ENCODE data around the gene STK32A. TPM values are rescaled to one million over a fixed set of nuclear protein-coding genes. Genes with fewer than 3 reads are reported as not detected.

STK32A gene
- polyA plus RNA-seq, 1 donor (not counting 4 experiments of a cell fraction or from before 2014, with no cell fraction given) = 0.01 TPM

- dilution Hi-C loops (cut with MboI; ENCODE audit: extremely low pct_ligation_motif_present, low sequenced_read_pairs) = no loop called here
- Histone ChIP-seq H3K4me1 (ENCODE audit: control insufficient read depth, extremely low read depth, insufficient read depth, low read length) (no peaks in the 10 kb centered on the region), H3K9me3 (ENCODE audit: control insufficient read depth, low read depth, low read length) (no peaks in the 10 kb centered on the region), H3K9me1 (ENCODE audit: control insufficient read depth, extremely low read depth, insufficient read depth, low read length) (no peaks in the 10 kb centered on the region), H2AFZ (ENCODE audit: control insufficient read depth, low read length) (no peak overlapping the region), H3K9ac (ENCODE audit: control insufficient read depth, extremely low read depth, insufficient read depth, low read length) (no peak overlapping the region), H3K4me3 (ENCODE audit: control insufficient read depth in 2 of 3, extremely low read depth in 1 of 3, insufficient read depth in 2 of 3, low read depth in 1 of 3, low read length in 3 of 3) (no peak overlapping the region), H3K4me2 (ENCODE audit: control insufficient read depth, extremely low read depth, insufficient read depth, low read depth, low read length) (no peak overlapping the region), H4K20me1 (ENCODE audit: control insufficient read depth, extremely low read depth, insufficient read depth, low read length) (no peaks in the 10 kb centered on the region), H3K36me3 (ENCODE audit: control insufficient read depth in 2 of 2, extremely low read depth in 1 of 2, insufficient read depth in 2 of 2, low read length in 2 of 2) (no peaks in the 10 kb centered on the region), H3K79me2 (ENCODE audit: control insufficient read depth, insufficient read depth, low read length) (no peaks in the 10 kb centered on the region), H3K27me3 (ENCODE audit: control insufficient read depth, extremely low read depth, insufficient read depth, low read length) (no peaks in the 10 kb centered on the region), H3K27ac (ENCODE audit: control insufficient read depth, insufficient read depth, low read length) (no peak overlapping the region)
- no peak for TF ChIP-seq EZH2 (IDR thresholded peaks at IDR 0.05; ENCODE audit: low read length)
- no peak for TF ChIP-seq CTCF (optimal IDR thresholded peaks at IDR 0.05 in 1 of 3, IDR thresholded peaks at IDR 0.05 in 1 of 3, conservative IDR thresholded peaks at IDR 0.05 in 1 of 3; ENCODE audit: extremely low read depth in 1 of 3, insufficient read depth in 2 of 3, low read length in 3 of 3)
- FAIRE-seq (no peak), DNase-seq (ENCODE audit: low read depth, low spot score) (no peak)
Observed at GRCh38 chr5:147321569-147321968, 86.7 kb downstream of the STK32A start.

GRCh38 chr5:147327421-147327820, 92.6 kb downstream of the STK32A start:
- no peak overlapping the region for H3K9ac ChIP-seq (ENCODE audit: control insufficient read depth, extremely low read depth, insufficient read depth, low read length)
- H2AFZ ChIP-seq (ENCODE audit: control insufficient read depth, low read length) = no peak overlapping the region
- TF ChIP-seq EZH2 (IDR thresholded peaks at IDR 0.05; ENCODE audit: low read length) (no peak), CTCF (optimal IDR thresholded peaks at IDR 0.05 in 1 of 3, IDR thresholded peaks at IDR 0.05 in 1 of 3, conservative IDR thresholded peaks at IDR 0.05 in 1 of 3; ENCODE audit: extremely low read depth in 1 of 3, insufficient read depth in 2 of 3, low read length in 3 of 3) (no peak)
- H3K4me2 ChIP-seq (ENCODE audit: control insufficient read depth, extremely low read depth, insufficient read depth, low read depth, low read length) = no peak overlapping the region
- H4K20me1 ChIP-seq (ENCODE audit: control insufficient read depth, extremely low read depth, insufficient read depth, low read length) = no peaks in the 10 kb centered on the region
- dilution Hi-C loops (cut with MboI; ENCODE audit: extremely low pct_ligation_motif_present, low sequenced_read_pairs) = no loop called here
- H3K27ac ChIP-seq (ENCODE audit: control insufficient read depth, insufficient read depth, low read length) = no peak overlapping the region
- H3K4me1 ChIP-seq (ENCODE audit: control insufficient read depth, extremely low read depth, insufficient read depth, low read length) = no peaks in the 10 kb centered on the region
- H3K9me3 ChIP-seq (ENCODE audit: control insufficient read depth, low read depth, low read length) = no peaks in the 10 kb centered on the region
- H3K36me3 ChIP-seq (ENCODE audit: control insufficient read depth in 2 of 2, extremely low read depth in 1 of 2, insufficient read depth in 2 of 2, low read length in 2 of 2) = no peaks in the 10 kb centered on the region
- H3K79me2 ChIP-seq (ENCODE audit: control insufficient read depth, insufficient read depth, low read length) = no peaks in the 10 kb centered on the region
- H3K4me3 ChIP-seq (ENCODE audit: control insufficient read depth in 2 of 3, extremely low read depth in 1 of 3, insufficient read depth in 2 of 3, low read depth in 1 of 3, low read length in 3 of 3) = no peak overlapping the region
- H3K27me3 ChIP-seq (ENCODE audit: control insufficient read depth, extremely low read depth, insufficient read depth, low read length) = no peaks in the 10 kb centered on the region
- no peak for FAIRE-seq
- DNase-seq (ENCODE audit: low read depth, low spot score) = no peak
- no peaks in the 10 kb centered on the region for H3K9me1 ChIP-seq (ENCODE audit: control insufficient read depth, extremely low read depth, insufficient read depth, low read length)

Measured in keratinocyte (primary cell).